ENCODE data around the gene KRTAP5-5. TPM values are rescaled to one million over a fixed set of nuclear protein-coding genes. Genes with fewer than 3 reads are reported as not detected.
"Not testable (repeated sequence)": the region's sequence is repeated elsewhere in the genome, so short reads cannot be mapped to it uniquely, and the experiment has no call there.

The KRTAP5-5 gene
- total RNA-seq, 1 donor from 2014 or later = not detected

- DNase-seq (ENCODE audit: low spot score) (no peak), ATAC-seq (no peak)
- intact Hi-C loops (cut with DNase I) = no loop called here
Observed at GRCh38 chr11:1638344-1638743, 8.8 kb downstream of the KRTAP5-5 start.

- DNase-seq (ENCODE audit: low spot score) (no peak), ATAC-seq (peak; percentile 26)
- intact Hi-C loops (cut with DNase I) = no loop called here
Observed at GRCh38 chr11:1639102-1639620, 9.6 kb downstream of the KRTAP5-5 start.

- no peak for DNase-seq (ENCODE audit: low spot score)
- intact Hi-C loops (cut with DNase I) = no loop called here
- no peak for ATAC-seq
Observed at GRCh38 chr11:1639666-1640065, 10.1 kb downstream of the KRTAP5-5 start.

GRCh38 chr11:1640076-1640946 lies 10.7 kb downstream of the KRTAP5-5 start:
- intact Hi-C loops (cut with DNase I) = no loop called here
- no peak for ATAC-seq
- no peak for DNase-seq (ENCODE audit: low spot score)

- intact Hi-C loops (cut with DNase I) = no loop called here
- no peak for DNase-seq (ENCODE audit: low spot score)
- ATAC-seq = no peak
Observed at GRCh38 chr11:1641096-1641495, 11.5 kb downstream of the KRTAP5-5 start.

GRCh38 chr11:1642288-1643145 lies 12.9 kb downstream of the KRTAP5-5 start:
- intact Hi-C loops (cut with DNase I) = no loop called here
- DNase-seq (ENCODE audit: low spot score) (no peak), ATAC-seq (no peak)

- ATAC-seq (no peak), DNase-seq (ENCODE audit: low spot score) (no peak)
- intact Hi-C loops (cut with DNase I) = no loop called here
Observed at GRCh38 chr11:1643146-1643690, 13.6 kb downstream of the KRTAP5-5 start.

GRCh38 chr11:1644601-1645356 lies 15.2 kb downstream of the KRTAP5-5 start:
- intact Hi-C loops (cut with DNase I) = no loop called here
- ATAC-seq (no peak), DNase-seq (ENCODE audit: low spot score) (no peak)

- ATAC-seq (no peak), DNase-seq (ENCODE audit: low spot score) (no peak)
- intact Hi-C loops (cut with DNase I) = no loop called here
Observed at GRCh38 chr11:1645357-1645821, 15.8 kb downstream of the KRTAP5-5 start.

GRCh38 chr11:1646540-1646939 lies 17.0 kb downstream of the KRTAP5-5 start:
- intact Hi-C loops (cut with DNase I); ATAC-seq; DNase-seq (ENCODE audit: low spot score): not testable (repeated sequence)

- ATAC-seq (no peak), DNase-seq (ENCODE audit: low spot score) (no peak)
- intact Hi-C loops (cut with DNase I) = no loop called here
Observed at GRCh38 chr11:1647901-1648652, 18.5 kb downstream of the KRTAP5-5 start.

GRCh38 chr11:1648653-1649420 lies 19.3 kb downstream of the KRTAP5-5 start:
- intact Hi-C loops (cut with DNase I) = no loop called here
- DNase-seq (ENCODE audit: low spot score) (no peak), ATAC-seq (no peak)

GRCh38 chr11:1650034-1650917 lies 20.7 kb downstream of the KRTAP5-5 start:
- DNase-seq (ENCODE audit: low spot score) (peak; percentile 37), ATAC-seq (no peak)
- intact Hi-C loops (cut with DNase I) = loop anchor here (5.0 kb wide), 2 partner anchors 42 to 182 kb away; partner anchors contain the start of gene SYT8

- DNase-seq (ENCODE audit: low spot score) (peak; percentile 21), ATAC-seq (no peak)
- intact Hi-C loops (cut with DNase I) = loop anchor here (5.0 kb wide), 2 partner anchors 41 to 181 kb away; partner anchors contain the start of gene SYT8
Observed at GRCh38 chr11:1650918-1651262, 21.3 kb downstream of the KRTAP5-5 start.

GRCh38 chr11:1651411-1651980 lies 21.9 kb downstream of the KRTAP5-5 start:
- intact Hi-C loops (cut with DNase I) = loop anchor here (5.0 kb wide), 2 partner anchors 41 to 181 kb away; partner anchors contain the start of gene SYT8
- ATAC-seq = no peak
- peak; percentile 5 for DNase-seq (ENCODE audit: low spot score)

GRCh38 chr11:1652026-1652425 lies 22.5 kb downstream of the KRTAP5-5 start:
- DNase-seq (ENCODE audit: low spot score) = peak; percentile 56
- ATAC-seq = no peak
- intact Hi-C loops (cut with DNase I) = loop anchor here (5.0 kb wide), 2 partner anchors 40 to 180 kb away; partner anchors contain the start of gene SYT8
